Neural progenitor cell (in vitro differentiated cells): Measurements from ENCODE around the gene OPN1MW3.
"Not testable (repeated sequence)": the region's sequence is repeated elsewhere in the genome, so short reads cannot be mapped to it uniquely, and the experiment has no call there.

Experiments used
- CTCF ChIP-seq: fragments of 200-600 bp; sonication (generic); IDR thresholded peaks from 2 replicates; pipeline ENCODE4 v1.5.1; 2017; ENCODE audit warnings: antibody characterized with exemption, mild to moderate bottlenecking
- EZH2phosphoT487 ChIP-seq: fragments of 200-600 bp; sonication (generic); IDR thresholded peaks from 2 replicates; pipeline ENCODE4 v1.6.1; 2017; ENCODE audit warnings: antibody characterized with exemption

GRCh38 chrX:154211057-154211456 lies 46.3 kb upstream of the OPN1MW3 start:
- not testable (repeated sequence) for TF ChIP-seq CTCF, EZH2phosphoT487
